Measurements from ENCODE around the gene GABRB3. TPM values are rescaled to one million over a fixed set of nuclear protein-coding genes. Genes with fewer than 3 reads are reported as not detected.

Gene GABRB3
- total RNA-seq, 2 donors from 2014 or later = not detected

DNA sequence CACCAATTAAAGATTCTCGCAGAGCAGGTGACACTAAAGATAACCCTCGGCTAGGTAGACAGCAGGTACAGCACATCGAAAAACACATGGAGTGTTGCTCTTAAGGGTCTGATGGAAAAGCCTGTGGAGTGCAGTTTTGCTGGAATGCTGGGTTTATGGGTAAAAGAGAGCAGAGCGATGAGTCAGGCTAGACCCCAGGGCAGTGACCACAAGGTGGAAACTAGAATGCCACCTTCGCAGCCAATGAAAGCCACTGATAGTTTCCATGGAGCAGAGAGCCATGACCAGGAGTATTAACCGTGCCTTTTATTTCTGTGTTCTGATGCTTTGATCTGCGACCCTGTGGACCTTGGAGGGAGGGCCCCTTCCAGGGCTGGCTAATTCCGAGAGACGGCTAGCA lies 149.8 kb downstream of the GABRB3 start:
- no peak overlapping the region for H3K4me3 Mint-ChIP-seq
- H3K4me1 Mint-ChIP-seq (ENCODE audit: low read depth in 2 of 2) = no peaks in the 10 kb centered on the region
- H3K9me3 Mint-ChIP-seq = peaks cover 21% of the 10 kb centered on the region
- peaks cover 9% of the 10 kb centered on the region for H3K36me3 Mint-ChIP-seq
- DNase-seq (ENCODE audit: low spot score) (no peak), ATAC-seq (no peak)
- H3K27ac Mint-ChIP-seq = no peak overlapping the region
- H3K27me3 Mint-ChIP-seq = no peaks in the 10 kb centered on the region

DNA sequence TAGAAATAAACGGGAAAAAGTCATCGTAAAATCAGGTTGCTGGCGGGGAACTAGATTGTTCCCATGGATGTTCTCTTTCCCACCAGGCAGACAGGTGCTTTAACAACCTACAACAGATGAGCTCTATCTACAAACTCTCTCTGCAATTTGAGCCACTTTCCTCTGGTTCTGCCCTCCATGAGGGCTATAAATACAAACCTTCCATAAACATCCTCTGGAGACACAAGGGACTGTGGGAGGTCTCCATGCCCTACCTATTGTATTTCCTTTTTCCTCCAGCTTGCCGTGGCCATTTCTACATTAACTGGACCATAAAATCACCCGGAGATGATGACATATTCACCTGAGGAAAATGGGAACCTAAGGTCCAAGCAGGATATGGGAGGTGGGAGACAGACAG lies 151.1 kb downstream of the GABRB3 start:
- no peaks in the 10 kb centered on the region for H3K4me1 Mint-ChIP-seq (ENCODE audit: low read depth in 2 of 2)
- H3K4me3 Mint-ChIP-seq = no peak overlapping the region
- DNase-seq (ENCODE audit: low spot score) (no peak), ATAC-seq (no peak)
- no peaks in the 10 kb centered on the region for H3K27me3 Mint-ChIP-seq
- H3K36me3 Mint-ChIP-seq = peaks cover 9% of the 10 kb centered on the region
- no peak overlapping the region for H3K27ac Mint-ChIP-seq
- H3K9me3 Mint-ChIP-seq = peaks cover 12% of the 10 kb centered on the region

DNA sequence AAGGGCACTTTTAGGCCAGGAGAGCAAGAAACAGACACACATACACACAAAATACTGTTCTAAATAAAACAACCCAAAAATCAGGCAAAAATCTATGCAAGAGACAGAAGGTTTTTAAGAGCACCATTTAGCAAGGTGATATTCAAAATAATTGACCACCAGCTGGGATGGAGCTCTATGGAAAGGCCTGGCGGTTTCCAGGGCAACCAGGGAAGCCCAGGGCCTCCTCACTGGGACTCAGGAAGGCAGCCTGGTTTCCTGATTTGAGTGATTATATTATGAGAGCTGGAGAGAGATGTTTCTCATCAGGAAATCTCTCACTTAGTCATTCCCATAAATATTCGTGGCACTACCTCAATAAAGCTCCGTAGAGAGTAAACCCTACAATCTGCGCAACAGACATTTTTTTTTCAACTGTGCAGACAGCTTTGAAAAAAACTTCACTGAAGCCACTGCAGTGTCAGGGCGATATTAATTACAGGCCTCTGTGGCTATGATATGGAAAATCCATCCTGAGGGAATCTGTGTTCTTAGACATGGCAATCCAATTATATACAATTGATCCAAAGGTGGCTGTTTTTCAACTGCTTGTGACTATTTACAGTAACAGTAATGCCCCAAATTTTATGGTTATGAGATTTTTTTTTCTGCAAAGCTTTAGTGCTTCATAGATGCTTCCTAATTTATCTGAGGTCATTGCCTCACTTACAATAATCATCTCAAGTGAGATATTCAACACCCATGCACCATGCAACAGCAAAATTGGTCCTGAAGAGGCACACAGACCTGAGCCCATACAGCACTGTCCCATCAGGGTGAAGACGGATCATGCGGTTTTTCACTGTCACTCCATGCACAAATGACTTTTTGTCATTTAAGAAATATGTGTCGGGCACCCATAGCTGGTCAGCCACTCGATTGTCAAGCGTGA lies 152.1 kb downstream of the GABRB3 start:
- no peak for DNase-seq (ENCODE audit: low spot score)
- Mint-ChIP-seq H3K36me3 (peaks cover 9% of the 10 kb centered on the region), H3K27ac (no peak overlapping the region), H3K4me3 (no peak overlapping the region), H3K4me1 (ENCODE audit: low read depth in 2 of 2) (no peaks in the 10 kb centered on the region), H3K9me3 (peaks cover 11% of the 10 kb centered on the region), H3K27me3 (no peaks in the 10 kb centered on the region)
- ATAC-seq = no peak

DNA sequence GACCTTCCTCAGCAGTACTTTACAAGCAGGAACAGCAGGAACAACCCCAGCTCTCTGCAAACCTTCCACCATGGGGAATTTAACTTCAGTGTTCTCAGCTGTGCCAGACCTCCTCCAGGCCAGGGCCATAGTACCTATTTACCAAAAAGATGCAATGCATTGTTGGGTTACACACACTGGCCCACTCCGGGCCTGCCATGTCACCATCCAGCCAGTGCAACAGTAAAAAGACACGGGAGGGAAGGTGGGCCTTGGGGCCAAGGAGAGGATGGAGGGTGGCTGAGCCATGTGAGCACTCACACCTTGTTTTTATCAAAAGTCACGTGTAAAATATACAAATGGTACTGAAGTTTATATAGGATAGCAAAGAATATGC lies 157.0 kb downstream of the GABRB3 start:
- Mint-ChIP-seq H3K36me3 (peaks cover 19% of the 10 kb centered on the region), H3K27ac (no peak overlapping the region), H3K27me3 (no peaks in the 10 kb centered on the region), H3K9me3 (peaks cover 18% of the 10 kb centered on the region), H3K4me3 (no peak overlapping the region), H3K4me1 (ENCODE audit: low read depth in 2 of 2) (no peaks in the 10 kb centered on the region)
- ATAC-seq (no peak), DNase-seq (ENCODE audit: low spot score) (no peak)

DNA sequence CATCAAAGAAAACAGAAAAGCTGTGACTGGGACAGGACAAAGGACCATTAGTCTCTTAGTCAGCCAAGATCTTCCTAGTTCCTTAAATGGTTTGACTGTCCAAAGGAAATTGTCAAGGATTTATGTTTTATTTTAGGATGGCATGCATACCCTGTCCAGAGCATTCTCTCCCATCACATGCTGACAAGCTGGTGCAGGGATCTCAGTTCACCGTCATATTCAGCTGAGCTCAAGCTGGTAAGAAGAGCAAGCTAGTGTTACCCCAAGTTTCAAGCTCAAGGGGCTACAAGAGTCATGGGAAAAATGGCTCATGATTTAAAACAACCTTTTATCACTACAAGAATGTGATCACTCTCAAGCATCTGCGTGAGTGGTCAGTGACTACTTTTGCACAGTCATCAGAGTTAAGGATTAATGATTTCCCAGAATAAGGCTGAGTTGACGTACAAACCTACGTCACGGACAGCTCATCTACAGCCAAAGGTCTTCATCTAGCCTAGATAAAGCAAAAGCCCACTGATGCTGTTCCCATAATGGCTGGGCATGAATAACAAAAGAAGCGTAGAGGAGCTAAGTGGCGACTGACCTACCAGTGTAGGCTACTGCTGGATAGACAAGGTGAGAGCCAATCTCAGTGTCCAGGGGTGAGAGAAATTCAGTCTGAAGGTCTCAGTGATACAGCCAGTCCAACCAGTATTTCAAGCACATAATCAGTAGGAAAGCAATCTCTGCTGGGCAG lies 157.5 kb downstream of the GABRB3 start:
- Mint-ChIP-seq H3K36me3 (peaks cover 19% of the 10 kb centered on the region), H3K9me3 (peaks cover 18% of the 10 kb centered on the region)

DNA sequence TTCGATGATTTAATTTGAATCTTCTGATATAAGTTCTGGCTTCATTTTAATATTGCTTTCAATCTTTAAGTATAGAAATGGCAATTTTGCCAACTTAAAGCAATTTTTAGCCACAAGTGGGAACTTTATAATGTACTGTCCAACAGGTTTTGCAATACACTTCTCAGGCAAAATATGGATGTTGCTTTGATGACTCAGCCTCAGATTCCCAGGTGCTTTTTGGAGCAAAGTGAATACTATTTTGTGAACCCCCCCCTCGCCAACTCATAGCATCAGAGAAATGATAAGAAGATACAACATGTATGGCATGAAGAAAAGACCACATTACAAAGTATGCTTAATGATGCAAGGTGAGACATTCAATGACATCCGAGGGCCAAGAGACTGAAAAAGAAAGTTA lies 158.1 kb downstream of the GABRB3 start:
- DNase-seq (ENCODE audit: low spot score) (no peak), ATAC-seq (no peak)
- Mint-ChIP-seq H3K4me3 (no peak overlapping the region), H3K36me3 (peaks cover 13% of the 10 kb centered on the region), H3K27ac (no peak overlapping the region), H3K9me3 (peaks cover 18% of the 10 kb centered on the region), H3K27me3 (no peaks in the 10 kb centered on the region), H3K4me1 (ENCODE audit: low read depth in 2 of 2) (no peaks in the 10 kb centered on the region)

More for the DNA sequence above, 157.5 kb downstream of the GABRB3 start:
- Mint-ChIP-seq H3K4me1 (ENCODE audit: low read depth in 2 of 2) (no peaks in the 10 kb centered on the region), H3K27me3 (no peaks in the 10 kb centered on the region), H3K4me3 (no peak overlapping the region), H3K27ac (no peak overlapping the region)
- DNase-seq (ENCODE audit: low spot score) = no peak
- no peak for ATAC-seq

DNA sequence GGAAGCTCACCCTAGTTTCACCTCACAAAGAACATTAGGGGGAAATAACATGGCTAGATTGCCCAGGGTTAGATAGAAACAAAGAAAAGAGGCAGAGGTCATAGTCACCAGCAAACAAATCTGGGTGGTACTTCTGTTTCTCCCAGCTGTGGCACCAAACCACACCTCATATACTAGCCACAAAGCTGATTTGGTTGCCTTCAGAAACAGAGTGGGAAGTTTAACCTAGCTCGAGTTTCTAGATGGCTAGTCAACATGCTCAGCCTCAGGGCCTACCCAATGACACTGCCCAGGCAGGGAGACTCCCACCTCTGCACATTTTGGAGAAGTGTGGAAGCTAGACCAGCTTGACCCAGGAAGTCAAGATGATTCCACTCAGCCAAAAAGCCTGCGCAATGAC lies 174.2 kb downstream of the GABRB3 start:
- Mint-ChIP-seq H3K4me3 (no peak overlapping the region), H3K9me3 (peaks cover 30% of the 10 kb centered on the region), H3K4me1 (ENCODE audit: low read depth in 2 of 2) (no peaks in the 10 kb centered on the region), H3K27ac (no peak overlapping the region), H3K36me3 (peaks cover 6% of the 10 kb centered on the region), H3K27me3 (no peaks in the 10 kb centered on the region)
- ATAC-seq = no peak
- DNase-seq (ENCODE audit: low spot score) = no peak

DNA sequence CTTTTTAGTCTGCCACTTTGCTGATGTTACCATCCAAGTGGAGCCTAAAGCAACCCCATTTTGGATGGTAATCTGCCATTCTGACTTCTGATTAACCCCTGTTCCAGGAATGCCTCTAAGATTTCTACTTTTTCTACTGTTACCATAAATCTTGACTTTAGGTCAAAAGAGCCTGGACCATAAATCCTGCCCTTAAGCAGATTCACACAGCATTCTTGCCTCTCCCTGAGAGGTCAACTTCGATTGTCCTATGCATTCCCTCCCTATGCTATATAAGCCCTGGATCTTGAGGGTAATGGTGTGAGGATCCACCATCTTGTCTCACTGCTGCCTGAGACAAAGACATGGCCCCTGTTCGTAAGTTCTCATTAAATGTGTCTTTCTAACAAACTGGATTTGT lies 177.3 kb downstream of the GABRB3 start:
- DNase-seq (ENCODE audit: low spot score) (no peak), ATAC-seq (no peak)
- H3K36me3 Mint-ChIP-seq = peaks cover 2% of the 10 kb centered on the region
- no peak overlapping the region for H3K4me3 Mint-ChIP-seq
- no peaks in the 10 kb centered on the region for H3K27me3 Mint-ChIP-seq
- H3K27ac Mint-ChIP-seq = no peak overlapping the region
- H3K4me1 Mint-ChIP-seq (ENCODE audit: low read depth in 2 of 2) = no peaks in the 10 kb centered on the region
- peaks cover 15% of the 10 kb centered on the region for H3K9me3 Mint-ChIP-seq

DNA sequence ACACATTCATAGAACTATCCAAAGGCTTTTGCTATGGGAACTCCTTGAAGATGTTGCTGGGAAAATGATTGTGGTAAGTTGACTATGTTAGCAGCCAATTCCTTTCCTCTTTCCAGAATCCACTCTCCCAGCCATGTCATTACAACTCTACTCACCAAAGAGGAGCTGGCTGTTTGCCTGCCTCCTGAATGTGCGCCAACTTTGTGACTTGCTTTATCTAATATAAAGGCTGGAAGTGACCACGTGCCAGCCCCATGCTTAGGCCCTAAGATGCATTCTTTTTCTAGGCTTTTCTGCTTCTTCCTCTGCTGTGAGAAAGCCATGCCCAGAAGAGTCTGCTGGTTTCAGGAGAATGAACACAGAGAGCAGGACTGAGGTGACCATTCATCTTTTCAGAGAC lies 182.2 kb downstream of the GABRB3 start:
- H3K27me3 Mint-ChIP-seq = no peaks in the 10 kb centered on the region
- no peaks in the 10 kb centered on the region for H3K4me1 Mint-ChIP-seq (ENCODE audit: low read depth in 2 of 2)
- ATAC-seq = no peak
- no peak overlapping the region for H3K4me3 Mint-ChIP-seq
- H3K27ac Mint-ChIP-seq = no peak overlapping the region
- no peaks in the 10 kb centered on the region for H3K36me3 Mint-ChIP-seq
- DNase-seq (ENCODE audit: low spot score) = no peak
- peaks cover 8% of the 10 kb centered on the region for H3K9me3 Mint-ChIP-seq

DNA sequence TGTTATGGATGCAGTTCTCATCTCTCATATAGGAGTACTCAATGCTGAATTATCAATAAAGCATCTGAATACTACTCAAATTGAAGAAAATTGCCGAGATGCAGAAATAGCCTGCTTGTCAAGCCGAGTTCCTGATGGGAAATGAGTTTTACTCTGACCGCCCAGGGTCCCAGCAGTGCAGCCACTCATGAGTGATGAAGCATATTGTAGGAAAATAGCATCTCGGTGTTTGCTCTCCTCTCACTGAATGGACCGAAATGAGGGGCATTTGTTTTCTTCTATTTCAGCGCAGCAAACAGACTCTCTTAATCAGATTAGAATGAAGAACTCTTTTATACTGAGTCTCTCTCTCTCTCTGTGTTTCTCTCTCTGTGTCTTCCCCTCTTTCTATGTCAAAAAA lies 190.0 kb downstream of the GABRB3 start:
- no peak overlapping the region for H3K27ac Mint-ChIP-seq
- H3K4me1 Mint-ChIP-seq (ENCODE audit: low read depth in 2 of 2) = no peaks in the 10 kb centered on the region
- DNase-seq (ENCODE audit: low spot score) (no peak), ATAC-seq (no peak)
- peaks cover 18% of the 10 kb centered on the region for H3K9me3 Mint-ChIP-seq
- no peaks in the 10 kb centered on the region for H3K27me3 Mint-ChIP-seq
- no peaks in the 10 kb centered on the region for H3K36me3 Mint-ChIP-seq
- H3K4me3 Mint-ChIP-seq = no peak overlapping the region

DNA sequence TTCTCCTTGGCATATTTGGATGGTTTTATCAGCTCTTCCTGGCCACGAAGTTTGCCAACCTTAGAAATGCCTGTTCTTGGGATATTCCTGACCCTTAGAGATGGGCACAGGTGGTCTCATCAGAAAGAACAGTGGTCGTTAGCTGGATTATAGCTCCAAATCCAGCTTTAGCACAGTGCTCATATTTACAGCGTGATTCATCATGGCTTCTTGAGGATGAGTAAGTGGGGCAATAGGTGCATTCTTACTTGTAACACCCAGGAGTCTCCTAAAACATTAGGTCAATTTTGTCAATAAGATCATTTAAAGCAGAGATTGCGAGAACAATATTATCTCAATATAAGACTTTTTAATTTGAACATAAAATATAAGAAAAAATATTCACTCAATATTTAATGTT lies 191.9 kb downstream of the GABRB3 start:
- ATAC-seq = no peak
- Mint-ChIP-seq H3K27ac (no peak overlapping the region), H3K9me3 (peaks cover 20% of the 10 kb centered on the region)

DNA sequence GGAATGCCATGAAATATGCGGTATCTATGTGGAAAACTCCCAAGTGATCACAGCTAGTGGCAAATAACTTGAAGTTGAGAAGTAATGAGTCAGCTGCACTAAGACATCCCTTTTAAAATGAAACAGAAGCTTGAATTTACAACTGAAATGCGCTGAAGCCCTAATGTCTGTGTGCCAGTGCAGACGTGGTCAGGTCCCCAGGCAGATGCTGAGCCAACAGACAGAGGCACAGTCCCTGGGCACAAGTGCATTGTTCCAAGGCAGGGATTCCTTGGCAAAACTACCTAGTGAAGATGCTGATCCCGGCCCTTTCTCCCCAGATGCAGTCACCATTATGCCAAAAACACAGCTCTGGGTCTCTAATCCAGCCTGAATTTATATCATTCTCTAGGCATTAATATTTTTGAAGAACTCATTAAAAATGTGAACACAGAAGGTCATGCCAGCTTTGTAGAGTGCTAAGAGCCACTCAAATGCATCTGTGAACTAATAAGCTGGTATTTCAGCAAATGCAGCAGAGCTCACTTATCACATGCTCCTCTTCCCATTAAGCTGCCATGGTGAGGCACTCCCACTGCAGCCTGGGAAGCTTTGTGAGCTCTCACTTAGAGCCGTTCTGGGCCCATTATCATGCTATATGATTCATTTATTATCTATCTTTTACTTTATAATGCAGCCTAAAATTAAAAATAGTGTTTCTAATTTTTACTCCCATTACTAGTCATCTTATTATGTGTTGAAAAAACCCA lies 200.1 kb downstream of the GABRB3 start:
- Mint-ChIP-seq H3K4me3 (no peak overlapping the region), H3K36me3 (no peaks in the 10 kb centered on the region), H3K4me1 (ENCODE audit: low read depth in 2 of 2) (no peaks in the 10 kb centered on the region), H3K9me3 (peaks cover 26% of the 10 kb centered on the region), H3K27me3 (no peaks in the 10 kb centered on the region), H3K27ac (no peak overlapping the region)
- no peak for ATAC-seq
- no peak for DNase-seq (ENCODE audit: low spot score)

More for the DNA sequence above, 191.9 kb downstream of the GABRB3 start:
- H3K4me1 Mint-ChIP-seq (ENCODE audit: low read depth in 2 of 2) = no peaks in the 10 kb centered on the region
- no peaks in the 10 kb centered on the region for H3K36me3 Mint-ChIP-seq
- no peaks in the 10 kb centered on the region for H3K27me3 Mint-ChIP-seq
- H3K4me3 Mint-ChIP-seq = no peak overlapping the region
- DNase-seq (ENCODE audit: low spot score) = no peak

DNA sequence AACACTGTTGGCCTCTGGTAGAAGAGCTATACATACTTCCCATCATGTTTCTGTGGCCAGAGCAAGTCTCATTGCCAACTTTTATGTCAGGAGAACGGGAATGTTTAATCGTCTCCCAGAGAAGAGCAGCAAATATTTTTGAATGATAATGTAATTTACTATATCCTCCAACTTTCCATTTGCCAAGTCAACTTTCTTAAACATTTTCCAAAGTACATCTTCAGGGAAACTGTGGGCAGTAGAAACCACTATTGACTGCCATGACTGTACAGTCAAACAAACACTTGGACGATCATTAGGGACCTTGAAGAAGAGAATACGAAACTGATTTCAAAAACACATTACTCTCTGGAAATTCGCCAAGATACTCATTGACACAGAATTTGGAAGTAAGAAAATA lies 201.5 kb downstream of the GABRB3 start:
- no peaks in the 10 kb centered on the region for H3K27me3 Mint-ChIP-seq
- no peaks in the 10 kb centered on the region for H3K36me3 Mint-ChIP-seq
- no peak overlapping the region for H3K27ac Mint-ChIP-seq
- H3K4me3 Mint-ChIP-seq = no peak overlapping the region
- H3K4me1 Mint-ChIP-seq (ENCODE audit: low read depth in 2 of 2) = no peaks in the 10 kb centered on the region
- peaks cover 21% of the 10 kb centered on the region for H3K9me3 Mint-ChIP-seq
- ATAC-seq (no peak), DNase-seq (ENCODE audit: low spot score) (no peak)

DNA sequence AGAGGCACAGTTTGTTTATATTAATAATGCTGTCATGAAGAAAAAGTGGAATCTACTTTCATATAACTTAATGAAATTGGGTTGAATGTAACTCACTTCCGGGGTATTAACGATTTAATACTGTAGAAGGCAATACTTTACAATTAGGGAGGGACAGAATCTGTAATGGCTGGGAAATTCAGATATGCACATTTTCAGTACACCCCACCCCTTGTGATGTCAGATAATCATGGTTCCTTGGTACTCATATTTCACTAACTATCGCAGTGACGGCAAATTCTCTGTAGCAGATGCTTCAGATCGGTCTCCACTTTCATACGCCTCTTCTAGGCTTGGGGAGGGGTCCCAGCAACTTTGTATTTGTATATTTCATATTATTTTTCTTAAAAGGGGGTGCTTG lies 207.3 kb downstream of the GABRB3 start:
- DNase-seq (ENCODE audit: low spot score) (no peak), ATAC-seq (no peak)
- H3K27ac Mint-ChIP-seq = no peak overlapping the region
- no peaks in the 10 kb centered on the region for H3K27me3 Mint-ChIP-seq
- no peaks in the 10 kb centered on the region for H3K36me3 Mint-ChIP-seq
- H3K4me1 Mint-ChIP-seq (ENCODE audit: low read depth in 2 of 2) = no peaks in the 10 kb centered on the region
- peaks cover 15% of the 10 kb centered on the region for H3K9me3 Mint-ChIP-seq
- no peak overlapping the region for H3K4me3 Mint-ChIP-seq

All from natural killer cell treated with Interleukin-12 subunit alpha and Interleukin-12 subunit beta and Interleukin-15 and Interleukin-18, amount 100 ng/mL, for 72 hours (primary cell).